Stimulated activated CD8-positive, alpha-beta memory T cell treated with anti-CD3 and anti-CD28 coated beads, Interleukin-7, amount 100 ng/mL, for 24 hours (primary cell): ENCODE data around the gene HERPUD1.

ENCODE experiments used
- DNase-seq: peaks from one replicate; pipeline ENCODE4 v3.0.0-alpha.2; 2020; ENCODE audit warnings: low read depth

The HERPUD1 gene

DNA sequence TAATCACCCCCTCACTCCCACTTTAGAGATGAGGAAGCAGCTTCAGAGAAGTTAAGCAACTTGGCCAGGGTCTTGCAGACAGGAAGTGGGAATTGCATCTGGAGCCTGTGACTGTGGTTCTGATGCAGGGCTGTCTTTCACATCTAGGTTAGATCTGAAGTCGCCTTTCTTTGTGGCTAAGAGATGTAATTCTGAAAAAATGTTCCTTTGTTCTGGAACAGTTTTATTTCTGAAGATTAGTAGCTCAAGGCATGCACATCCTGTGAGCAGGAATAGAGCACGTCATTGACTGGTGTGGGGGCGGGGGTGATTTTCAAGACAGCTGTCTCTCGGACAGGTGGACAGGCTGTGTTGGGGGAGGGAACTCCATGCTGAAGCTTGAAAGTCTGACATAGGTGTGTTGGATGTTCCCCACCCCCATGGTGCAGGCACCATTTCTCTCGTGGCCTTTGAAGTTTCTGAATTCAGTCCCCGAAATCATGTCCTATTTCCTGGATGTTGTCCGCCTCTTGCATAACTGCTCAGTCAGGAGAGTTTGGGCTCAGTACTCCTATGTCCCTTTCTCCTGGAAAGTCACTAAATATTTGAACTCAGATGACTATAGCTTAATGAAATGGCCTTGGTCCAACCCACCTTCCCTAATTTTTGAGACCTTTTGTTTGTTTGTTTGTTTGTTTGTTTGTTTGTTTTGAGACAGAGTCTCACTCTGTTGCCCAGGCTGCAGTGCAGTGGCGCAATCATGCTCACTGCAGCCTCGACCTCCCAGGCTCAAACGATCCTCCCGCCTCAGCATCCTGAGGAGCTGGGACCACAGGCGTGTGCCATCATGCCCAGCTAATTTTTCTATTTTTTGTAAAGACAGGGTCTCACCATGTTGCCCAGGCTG lies 21.0 kb upstream of the HERPUD1 start:
- no peak for DNase-seq

DNA sequence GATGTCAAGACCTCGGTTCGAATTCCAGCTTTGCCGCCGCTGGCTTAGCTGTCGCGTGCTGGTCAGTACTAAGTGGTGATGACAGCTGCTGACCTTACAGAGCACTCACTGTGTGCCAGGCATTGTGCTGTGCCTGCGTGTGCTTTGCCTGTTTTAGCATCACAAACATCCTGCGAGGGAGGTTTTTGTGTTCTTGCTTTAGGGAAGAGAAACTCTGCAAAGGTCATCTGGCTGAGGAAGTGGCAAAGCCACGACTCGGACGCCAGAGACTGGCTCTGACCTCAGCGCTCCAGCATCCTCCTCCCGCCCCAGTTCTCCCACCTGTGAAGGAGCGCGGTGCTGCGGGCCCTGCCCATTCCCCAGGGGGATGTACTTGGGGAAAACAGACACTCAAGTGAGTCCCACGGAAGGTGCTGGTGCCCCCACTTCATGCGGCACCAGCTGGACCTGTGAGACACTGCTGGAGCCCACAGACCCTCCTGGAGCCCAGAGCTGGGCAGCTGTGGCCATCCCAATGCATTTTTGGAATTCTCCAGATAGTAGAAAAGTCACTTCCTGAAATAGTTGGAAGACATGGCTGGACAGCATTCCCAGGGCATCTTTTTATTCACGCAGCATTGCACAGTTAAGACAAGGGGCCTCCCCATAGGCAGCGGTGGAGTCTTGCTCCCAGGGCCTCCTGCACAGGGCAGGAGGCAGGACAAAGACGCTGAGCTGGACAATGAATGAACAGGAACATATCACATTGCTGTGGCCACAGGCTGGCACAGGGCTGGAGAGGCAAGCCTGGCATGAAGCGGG lies 20.0 kb upstream of the HERPUD1 start:
- DNase-seq, result no peak

DNA sequence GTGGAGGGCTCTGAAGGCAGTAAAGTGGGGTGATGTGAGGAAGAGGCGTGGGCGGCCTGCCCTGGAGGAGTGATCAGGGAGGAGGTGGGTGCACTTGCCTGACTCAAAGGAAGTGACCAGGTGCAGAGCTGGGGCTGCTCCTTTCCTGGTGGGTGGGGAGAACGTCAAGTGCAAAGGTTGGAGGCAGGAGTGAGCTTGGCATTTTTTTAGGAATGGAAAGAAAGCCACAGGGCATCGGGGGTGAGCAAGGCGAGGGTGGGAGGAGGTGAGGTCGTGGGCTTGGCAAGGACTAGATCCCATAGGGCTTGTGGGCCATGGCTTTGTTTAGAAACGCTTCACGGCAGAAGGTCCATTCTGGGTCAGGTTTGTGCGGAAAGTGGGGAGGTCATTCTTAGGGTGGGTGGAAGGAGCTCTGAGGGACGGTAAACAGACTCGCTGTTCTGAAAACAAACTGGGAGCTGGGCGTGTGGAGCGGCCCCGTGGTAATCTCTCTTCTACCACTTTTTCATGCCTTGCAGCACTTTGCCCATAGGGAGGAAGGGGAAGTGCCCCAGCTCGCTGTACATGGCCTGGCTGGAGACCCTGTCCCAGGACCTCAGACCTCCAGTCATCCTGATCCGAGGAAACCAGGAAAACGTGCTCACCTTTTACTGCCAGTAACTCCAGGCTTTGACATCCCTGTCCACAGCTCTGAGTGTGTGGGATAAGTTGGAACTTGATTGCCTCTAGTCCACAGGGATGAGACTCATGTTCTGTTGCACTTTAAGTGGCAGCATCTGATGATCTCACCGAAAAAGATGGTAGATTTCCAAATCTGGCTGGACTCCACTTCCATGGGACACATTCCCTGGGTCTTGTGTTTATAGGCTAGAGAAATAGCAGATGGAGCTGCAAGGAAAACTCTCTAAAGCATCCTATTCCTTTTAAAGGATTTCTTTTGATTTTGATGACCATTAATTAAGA lies 18.9 kb upstream of the HERPUD1 start:
- DNase-seq, result no peak

GRCh38 chr16:56914896-56915295 lies 17.0 kb upstream of the HERPUD1 start:
- no peak for DNase-seq

DNA sequence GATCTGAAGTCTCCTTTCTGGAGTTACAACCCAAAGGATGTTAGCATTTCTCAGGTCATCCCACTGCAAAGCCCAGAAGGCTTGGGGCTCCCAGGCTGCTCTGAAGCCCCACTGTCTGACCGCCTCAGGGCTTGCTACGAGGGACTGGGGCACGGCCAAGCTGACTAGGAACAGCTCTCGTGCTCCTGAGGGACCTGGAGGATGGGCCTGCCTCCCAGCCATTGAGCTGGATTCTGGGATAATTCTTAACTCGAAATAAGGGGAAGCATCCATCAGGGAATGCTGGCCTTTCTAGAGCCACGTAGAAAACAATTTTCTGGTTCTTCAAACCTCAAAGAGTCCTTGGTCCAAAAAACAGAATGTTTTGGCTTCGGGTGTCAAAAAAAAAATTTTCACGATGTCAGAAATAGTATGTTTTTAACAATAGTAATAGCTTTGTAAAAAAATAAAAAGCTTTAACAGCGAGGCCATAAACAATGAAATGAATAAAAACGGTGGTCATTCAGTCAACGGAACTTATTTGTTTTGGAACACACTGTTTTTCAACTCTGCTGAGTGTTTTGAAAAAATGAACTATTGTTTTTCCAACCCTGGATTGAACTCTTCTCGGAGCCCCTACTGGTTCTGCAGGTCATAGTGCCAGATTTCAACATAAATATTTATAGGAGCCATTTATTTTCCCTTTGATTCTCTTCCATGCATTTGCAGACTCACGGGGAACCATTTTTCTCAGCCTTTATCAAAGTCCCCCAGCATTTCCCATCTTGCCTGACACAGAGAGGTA lies 16.4 kb upstream of the HERPUD1 start:
- no peak for DNase-seq

DNA sequence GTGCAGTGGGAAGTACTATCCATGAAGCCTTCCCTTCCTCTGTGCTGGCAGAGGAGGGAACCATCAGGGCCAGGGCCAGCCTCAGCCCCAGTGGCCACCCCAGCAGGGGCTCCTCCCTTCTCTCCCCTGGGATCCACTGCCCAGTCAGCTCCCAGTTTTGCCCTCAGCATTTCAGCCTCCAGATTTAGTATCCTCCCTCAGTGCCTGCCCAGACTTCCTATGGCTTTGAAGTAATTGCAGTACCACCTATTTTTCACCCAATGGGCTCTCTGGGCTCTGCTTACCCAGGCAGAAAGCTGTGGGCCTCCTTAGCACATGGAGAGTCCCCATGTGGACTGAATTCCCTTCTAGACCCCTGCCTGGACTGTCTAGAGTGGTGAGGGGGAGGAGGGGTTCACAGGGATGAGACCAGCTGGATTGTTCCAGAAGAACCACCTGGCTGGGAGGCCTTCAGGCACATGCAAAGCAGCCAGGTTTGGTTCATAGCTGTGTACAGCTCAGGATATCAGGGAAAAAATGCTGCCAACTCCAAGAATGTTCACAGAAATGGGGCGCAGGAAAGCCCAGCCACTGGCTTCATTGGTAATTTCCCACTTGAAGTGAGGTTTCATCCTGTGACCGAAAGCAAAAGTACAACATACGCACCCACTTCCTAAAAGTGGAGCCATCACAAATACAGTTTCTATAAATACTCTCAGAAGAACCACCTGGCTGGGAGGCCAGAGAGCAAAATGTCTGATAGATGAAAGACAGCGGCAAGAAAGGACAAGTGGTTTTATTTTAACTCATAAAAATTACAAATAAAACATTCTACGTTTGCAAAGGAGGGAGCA lies 15.2 kb upstream of the HERPUD1 start:
- no peak for DNase-seq

DNA sequence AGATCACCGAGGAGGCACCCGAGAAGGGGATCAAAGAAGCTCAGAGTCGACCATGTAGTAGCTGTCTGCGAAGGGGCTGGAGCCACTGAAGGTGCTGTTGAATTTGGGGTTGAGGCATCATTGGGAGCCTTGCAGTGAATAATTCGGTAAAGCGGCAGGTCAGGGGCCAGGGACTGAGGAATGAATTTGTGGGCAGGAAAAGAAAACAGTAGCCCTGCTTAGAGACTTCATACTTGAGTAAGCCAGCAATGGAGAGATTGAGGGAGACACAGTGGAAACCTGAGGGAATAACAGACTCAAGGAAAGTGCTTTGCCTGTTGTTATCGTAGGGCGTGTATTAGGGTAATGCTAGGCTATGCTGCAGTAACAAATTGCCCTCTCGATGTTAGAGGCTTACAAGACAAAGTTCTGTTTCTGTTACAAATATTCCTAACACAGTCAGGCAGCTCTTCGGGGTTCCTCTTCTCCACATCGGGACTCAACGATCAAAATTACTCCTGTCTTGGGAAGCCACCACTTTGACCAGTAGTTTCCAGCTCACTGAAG lies 13.4 kb upstream of the HERPUD1 start:
- no peak for DNase-seq

DNA sequence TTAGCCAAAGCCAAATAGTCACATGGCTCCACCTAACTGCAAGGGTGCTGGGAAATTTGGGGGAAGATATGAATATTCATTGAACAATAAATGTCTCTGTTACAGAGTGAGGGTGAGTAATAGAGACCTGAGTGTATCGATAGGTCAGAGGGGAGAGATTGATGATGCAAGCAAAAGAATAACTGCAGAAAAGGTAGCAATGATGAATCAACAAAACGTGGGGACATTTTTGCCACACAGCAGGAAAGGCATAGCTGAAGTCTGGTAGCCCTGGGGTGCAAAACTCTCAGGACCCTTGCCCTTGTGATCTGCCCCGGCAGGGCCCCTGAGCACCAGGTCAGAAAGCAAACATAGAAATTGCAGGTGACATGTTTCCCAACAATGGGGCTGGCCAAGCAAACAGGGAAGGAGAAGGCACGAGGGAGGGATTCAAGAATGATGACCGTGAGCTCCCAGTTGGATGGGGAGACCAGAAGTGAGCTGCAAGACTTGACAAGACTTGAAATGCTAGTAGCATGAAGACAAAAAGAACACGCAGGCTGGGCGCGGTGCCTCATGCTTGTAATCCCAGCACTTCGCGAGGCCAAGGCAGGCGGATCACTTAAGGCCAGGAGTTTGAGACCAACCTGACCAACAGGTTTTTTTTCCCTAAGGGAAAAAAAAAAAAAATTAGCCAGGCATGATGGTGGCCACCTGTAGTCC lies 12.7 kb upstream of the HERPUD1 start:
- no peak for DNase-seq

GRCh38 chr16:56921571-56921970 lies 10.4 kb upstream of the HERPUD1 start:
- DNase-seq, result no peak

- DNase-seq, result no peak
These were observed 8.4 kb upstream of the HERPUD1 start for GRCh38 chr16:56923481-56924091.

DNA sequence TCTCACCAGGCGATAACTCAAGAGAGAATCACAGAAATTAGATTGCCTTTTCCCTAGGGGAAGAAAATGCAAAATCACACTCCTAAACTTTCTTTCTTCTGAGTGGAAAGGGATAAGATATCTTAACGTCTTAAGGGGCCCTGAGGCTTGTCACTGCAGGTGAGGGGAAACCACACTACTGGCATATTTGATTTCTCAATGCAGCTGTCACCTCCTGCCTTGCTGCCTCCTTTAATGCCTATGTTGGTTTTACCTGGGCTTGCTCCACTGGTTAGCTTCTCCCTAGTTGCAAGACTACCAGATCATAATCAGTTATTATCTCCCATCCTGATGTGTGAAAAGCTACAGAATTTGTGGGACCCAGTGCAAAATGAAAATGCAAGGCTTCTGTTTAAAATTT lies 4.5 kb upstream of the HERPUD1 start:
- DNase-seq, result no peak

GRCh38 chr16:56929639-56930038 lies 2.3 kb upstream of the HERPUD1 start:
- DNase-seq, result no peak

DNA sequence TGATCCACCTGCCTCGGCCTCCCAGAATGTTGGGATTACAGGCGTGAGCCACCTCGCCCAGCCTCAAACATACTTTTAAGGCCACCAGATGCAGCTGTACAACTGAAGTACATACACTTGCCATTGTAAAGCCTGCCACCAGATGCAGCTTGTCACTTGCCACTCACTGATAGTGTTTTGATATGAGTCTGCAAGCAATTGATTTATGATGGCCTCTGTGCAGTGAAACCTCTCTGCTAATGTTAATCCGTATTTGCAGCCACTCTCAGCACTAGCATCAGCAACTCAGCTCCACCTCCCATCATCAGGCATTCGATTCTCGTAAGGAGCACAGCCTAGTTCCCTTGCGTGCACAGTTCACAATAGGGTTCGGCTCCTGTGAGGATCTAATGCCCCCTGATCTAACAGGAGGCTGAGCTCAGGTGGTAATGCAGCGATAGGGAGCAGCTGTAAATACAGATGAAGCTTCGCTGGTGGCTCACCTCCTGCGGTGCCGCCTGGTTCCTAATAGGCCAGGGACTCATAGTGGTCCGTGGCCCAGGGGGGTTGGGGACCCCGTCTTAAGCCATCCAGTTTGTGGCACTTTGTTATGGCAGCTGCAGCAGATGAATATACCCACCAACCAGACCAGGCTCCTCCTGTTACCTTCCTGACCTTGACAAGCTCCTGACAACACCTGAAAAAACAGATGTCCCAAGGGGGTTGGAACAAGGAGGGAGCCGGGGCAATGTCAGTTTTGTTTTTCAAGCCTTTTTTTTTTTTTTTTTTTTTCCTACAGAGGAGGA lies 1.3 kb upstream of the HERPUD1 start:
- DNase-seq, result no peak

DNA sequence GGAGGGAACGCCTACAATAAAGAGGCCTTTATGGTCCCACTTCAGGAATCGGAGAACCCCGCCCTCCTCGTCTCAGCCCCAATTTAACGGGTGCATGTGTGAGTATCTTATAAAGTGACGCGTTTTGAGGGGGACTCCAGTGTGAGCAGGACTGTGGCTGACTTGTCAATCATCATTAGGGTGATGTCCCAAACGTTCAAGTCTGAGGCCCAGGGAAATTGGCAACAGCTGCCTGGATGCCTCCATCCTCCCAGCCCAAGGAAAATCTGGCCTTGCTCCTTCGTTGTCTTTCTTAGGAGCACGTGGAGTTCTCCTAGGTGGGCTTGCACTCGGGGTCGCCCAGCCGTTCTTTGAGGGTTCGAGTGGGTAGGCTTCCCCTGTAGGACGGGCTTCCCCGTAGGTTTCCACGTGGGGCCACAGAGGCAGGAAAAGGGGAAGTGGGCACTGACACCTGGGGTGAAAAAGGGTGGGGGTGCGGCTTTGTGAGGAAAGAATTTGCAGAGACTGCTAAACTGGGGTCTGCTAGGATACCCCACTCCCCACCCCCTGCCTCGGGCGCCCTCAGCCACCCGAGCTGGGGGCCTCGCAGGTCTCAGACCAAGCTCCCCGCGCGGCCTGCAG lies 561 bp upstream of the HERPUD1 start:
- no peak for DNase-seq

- DNase-seq, result no peak
These were observed 1.0 kb downstream of the HERPUD1 start for GRCh38 chr16:56932721-56933619.

DNA sequence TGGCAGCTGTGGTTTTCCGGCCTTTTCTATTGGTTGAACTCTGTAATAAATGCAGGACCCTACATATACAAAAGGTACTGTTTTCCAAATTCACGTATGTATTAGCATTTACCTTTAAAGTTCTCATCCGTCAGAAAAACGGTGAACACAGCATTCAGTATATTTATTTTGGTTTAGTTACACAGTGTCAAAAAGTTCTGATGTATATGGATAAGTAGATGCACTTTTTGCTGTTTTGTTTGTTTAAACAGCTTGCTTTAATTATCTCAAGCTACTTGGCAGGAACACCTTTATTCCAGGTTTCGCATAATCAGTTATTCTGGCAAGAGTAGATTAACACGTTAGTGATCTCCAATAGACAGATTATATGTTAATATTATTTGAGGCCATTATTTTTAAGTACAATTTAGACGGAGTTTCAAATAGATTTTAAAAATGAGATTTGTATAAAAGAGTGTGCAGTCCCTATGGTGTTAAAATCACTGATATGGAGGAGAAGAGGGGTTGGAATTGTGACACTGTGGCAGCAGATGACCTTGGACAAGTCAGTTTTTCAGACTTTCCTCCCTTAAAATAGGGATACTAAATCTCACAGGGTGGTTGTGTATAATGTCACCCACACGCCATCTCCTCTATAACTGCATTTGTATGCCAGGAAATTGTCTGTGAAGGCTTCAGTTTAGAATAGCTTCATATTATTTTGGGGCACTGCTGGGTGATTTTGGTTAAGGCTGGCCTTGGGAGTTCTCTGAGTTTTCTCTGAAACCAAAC lies 2.1 kb downstream of the HERPUD1 start:
- no peak for DNase-seq
